RWPE1 (cell line): ENCODE results near the gene CCNB1IP1.

Experiments used
- CTCF ChIA-PET: fragments of 350-600 bp; sonication (Branson Sonifier 250); formaldehyde crosslinking; extraction: SDS; loops from one replicate; lab custom pipeline; 2021; lab: Yijun Ruan, JAX
- POLR2A ChIA-PET: fragments of 400-600 bp; formaldehyde crosslinking; extraction: SDS; loops from one replicate; lab custom pipeline; 2020; ENCODE audit warnings: antibody characterized with exemption; ENCODE audit not compliant: low non-redundant PET; lab: Yijun Ruan, JAX
- DNase-seq: peaks from one replicate; pipeline ENCODE4 v3.0.0; 2012; ENCODE audit warnings: low spot score
- H3K27ac ChIP-seq: fragments of 450-650 bp; 2 replicates; pipeline ENCODE4 v1.5.1; 2017
- CTCF ChIP-seq: fragments of 450-650 bp; conservative IDR thresholded peaks from 2 replicates; pipeline ENCODE4 v1.5.1; 2017; ENCODE audit warnings: low read depth, mild to moderate bottlenecking

The CCNB1IP1 gene

GRCh38 chr14:20350282-20350681 lies 17.2 kb upstream of the CCNB1IP1 start:
- no peak for TF ChIP-seq CTCF
- ChIA-PET CTCF (interaction anchor here (1.1 to 1.3 kb wide), 2 partner anchors 11 to 67 kb away, joined by 3 to 4 read pairs; no protein-coding TSS in a partner anchor), POLR2A (no interaction called here)

GRCh38 chr14:20347747-20348146 lies 14.7 kb upstream of the CCNB1IP1 start:
- no peak for DNase-seq
- ChIA-PET CTCF (no interaction called here), POLR2A (no interaction called here)
- no peak overlapping the region for H3K27ac ChIP-seq
- TF ChIP-seq CTCF, result no peak

More at GRCh38 chr14:20350282-20350681, 17.2 kb upstream of the CCNB1IP1 start:
- no peak overlapping the region for H3K27ac ChIP-seq
- no peak for DNase-seq

GRCh38 chr14:20346713-20347112 lies 13.6 kb upstream of the CCNB1IP1 start:
- TF ChIP-seq CTCF, result no peak
- DNase-seq, result no peak
- ChIA-PET POLR2A (no interaction called here), CTCF (no interaction called here)
- no peak overlapping the region for H3K27ac ChIP-seq

GRCh38 chr14:20345366-20345765 lies 12.3 kb upstream of the CCNB1IP1 start:
- ChIA-PET CTCF (no interaction called here), POLR2A (no interaction called here)
- no peak for DNase-seq
- no peak overlapping the region for H3K27ac ChIP-seq
- no peak for TF ChIP-seq CTCF

- no peak for DNase-seq
- CTCF ChIA-PET, result interaction anchor here (0.7 to 2.7 kb wide), 2 partner anchors 16 to 39 kb away, joined by 3 to 15 read pairs; no protein-coding TSS in a partner anchor
- TF ChIP-seq CTCF, result no peak
- H3K27ac ChIP-seq, result peak overlapping the region; percentile 98
- POLR2A ChIA-PET, result interaction anchor here (0.8 to 1.7 kb wide), 4 partner anchors 12 to 118 kb away, joined by 3 to 8 read pairs (median 6); partner anchors contain the start of genes APEX1, OSGEP and PIP4P1
These were observed 10.8 kb upstream of the CCNB1IP1 start for GRCh38 chr14:20343862-20344220.

GRCh38 chr14:20343092-20343861 lies 10.2 kb upstream of the CCNB1IP1 start, which contains the start of gene PARP2:
Gene PARP2, plus strand, starts transcription at chr14:20343635. Its CDS starts 7 bp downstream, at chr14:20343642.
- peak; percentile 96 for DNase-seq
- TF ChIP-seq CTCF, result no peak
- CTCF ChIA-PET, result interaction anchor here (0.6 to 2.7 kb wide), 6 partner anchors 11 to 889 kb away, joined by 3 to 15 read pairs (median 6); partner anchors contain the start of gene CCNB1IP1
- H3K27ac ChIP-seq, result peak within 1 kb of the TSS; percentile 98
- POLR2A ChIA-PET, result interaction anchor here (0.5 to 1.7 kb wide), 9 partner anchors 11 to 700 kb away, joined by 3 to 11 read pairs (median 5); partner anchors contain the start of genes APEX1, NDRG2, OSGEP and PIP4P1
